Muscle of leg (tissue), 11 donors: ENCODE data around the gene SFSWAP. TPM values are rescaled to one million over a fixed set of nuclear protein-coding genes. Genes with fewer than 3 reads are reported as not detected.

Experiments
- DNase-seq: peaks from one replicate; pipeline ENCODE4 v3.0.0; 2013
- H3K27ac ChIP-seq: one replicate; pipeline ENCODE4 v1.5.1; 2013; ENCODE audit warnings: mild to moderate bottlenecking, low read length, control low read depth
- H3K27me3 ChIP-seq: one replicate; pipeline ENCODE4 v1.6.1; 2013; ENCODE audit warnings: low read length; ENCODE audit not compliant: control insufficient read depth, insufficient read depth
- H3K36me3 ChIP-seq: one replicate; pipeline ENCODE4 v1.6.1; 2013; ENCODE audit warnings: low read length; ENCODE audit not compliant: control insufficient read depth, insufficient read depth
- H3K4me1 ChIP-seq: one replicate; pipeline ENCODE4 v1.6.1; 2013; ENCODE audit warnings: low read length; ENCODE audit not compliant: control insufficient read depth, insufficient read depth
- H3K4me3 ChIP-seq: one replicate; pipeline ENCODE4 v1.5.1; 2013; ENCODE audit warnings: low read length, control low read depth
- H3K9me3 ChIP-seq: replicated peaks from 2 replicates; pipeline ENCODE4 v1.6.1; 2013; ENCODE audit warnings: low read depth, low read length; ENCODE audit not compliant: control insufficient read depth
- WGBS: methylation state at CpG from one replicate; pipeline ENCODE4 v1.1.5; 2013; ENCODE audit warnings: missing lambda C conversion rate; ENCODE audit not compliant: insufficient coverage; 5-methylcytosine and 5-hydroxymethylcytosine counted together
- polyA plus RNA-seq, 8 donors: library from polyadenylated mRNA; unstranded; fragments of 120-200 nt; gene quantifications; one replicate each; pipeline versions ENCODE4 v1.2.1 to v1.2.3, GENCODE V29; 2013; ENCODE audit warnings: inconsistent platforms in 1 of 8, low replicate concordance in 1 of 8; ENCODE audit not compliant: insufficient read length in 8 of 8, insufficient read depth in 1 of 8
- total RNA-seq: library from RNA; stranded (reverse); fragments of 120-200 nt; gene quantifications from one replicate; pipeline ENCODE4 v1.2.4, GENCODE V29; 2013

The SFSWAP gene
- total and polyA plus RNA-seq, 9 donors: 24.6 to 33.6 (median 29.9) TPM

- peaks cover 72% of the 10 kb centered on the region for H3K36me3 ChIP-seq
- WGBS: 95% methylated on average over 12 of the region's 17 CpGs
- no peak overlapping the region for H3K27ac ChIP-seq
- DNase-seq: no peak
- H3K9me3 ChIP-seq: no peaks in the 10 kb centered on the region
- no peaks in the 10 kb centered on the region for H3K4me1 ChIP-seq
- no peak overlapping the region for H3K4me3 ChIP-seq
- no peaks in the 10 kb centered on the region for H3K27me3 ChIP-seq
Observed at GRCh38 chr12:131754184-131754583, 43.3 kb downstream of the SFSWAP start.

GRCh38 chr12:131755305-131756113, 44.6 kb downstream of the SFSWAP start:
- WGBS: 87% methylated on average over 5 of the region's 16 CpGs

GRCh38 chr12:131756441-131756840, 45.6 kb downstream of the SFSWAP start:
- no peaks in the 10 kb centered on the region for H3K9me3 ChIP-seq
- H3K27ac ChIP-seq: no peak overlapping the region
- H3K4me3 ChIP-seq: no peak overlapping the region
- 98% methylated on average over 15 of the region's 18 CpGs for WGBS
- DNase-seq: no peak
- H3K27me3 ChIP-seq: no peaks in the 10 kb centered on the region
- peaks cover 58% of the 10 kb centered on the region for H3K36me3 ChIP-seq
- H3K4me1 ChIP-seq: no peaks in the 10 kb centered on the region

More at GRCh38 chr12:131755305-131756113, 44.6 kb downstream of the SFSWAP start:
- Histone ChIP-seq H3K9me3 (no peaks in the 10 kb centered on the region), H3K4me1 (no peaks in the 10 kb centered on the region), H3K36me3 (peaks cover 62% of the 10 kb centered on the region), H3K4me3 (no peak overlapping the region), H3K27ac (no peak overlapping the region), H3K27me3 (no peaks in the 10 kb centered on the region)
- no peak for DNase-seq

- Histone ChIP-seq H3K9me3 (no peaks in the 10 kb centered on the region), H3K4me3 (no peak overlapping the region), H3K27me3 (no peaks in the 10 kb centered on the region), H3K36me3 (peaks cover 62% of the 10 kb centered on the region), H3K27ac (no peak overlapping the region), H3K4me1 (no peaks in the 10 kb centered on the region)
- 92% methylated on average over 17 of the region's 17 CpGs for WGBS
- no peak for DNase-seq
Observed at GRCh38 chr12:131757111-131757510, 46.2 kb downstream of the SFSWAP start.

- DNase-seq: no peak
- Histone ChIP-seq H3K36me3 (peaks cover 62% of the 10 kb centered on the region), H3K27me3 (no peaks in the 10 kb centered on the region), H3K4me3 (no peak overlapping the region), H3K27ac (no peak overlapping the region), H3K4me1 (no peaks in the 10 kb centered on the region), H3K9me3 (no peaks in the 10 kb centered on the region)
- 92% methylated on average over 3 of the region's 11 CpGs for WGBS
Observed at GRCh38 chr12:131758016-131758739, 47.3 kb downstream of the SFSWAP start.

- H3K36me3 ChIP-seq: peaks cover 55% of the 10 kb centered on the region
- H3K27me3 ChIP-seq: no peaks in the 10 kb centered on the region
- no peaks in the 10 kb centered on the region for H3K4me1 ChIP-seq
- H3K27ac ChIP-seq: no peak overlapping the region
- H3K9me3 ChIP-seq: no peaks in the 10 kb centered on the region
- DNase-seq: no peak
- WGBS: no CpG with 5 or more reads among the region's 8 CpGs
- no peak overlapping the region for H3K4me3 ChIP-seq
Observed at GRCh38 chr12:131759176-131759575, 48.3 kb downstream of the SFSWAP start.

GRCh38 chr12:131761638-131762037, 50.7 kb downstream of the SFSWAP start:
- no peaks in the 10 kb centered on the region for H3K27me3 ChIP-seq
- DNase-seq: no peak
- no peaks in the 10 kb centered on the region for H3K9me3 ChIP-seq
- WGBS: 95% methylated on average over 2 of the region's 5 CpGs
- H3K36me3 ChIP-seq: peaks cover 59% of the 10 kb centered on the region
- no peak overlapping the region for H3K4me3 ChIP-seq
- no peak overlapping the region for H3K27ac ChIP-seq
- H3K4me1 ChIP-seq: no peaks in the 10 kb centered on the region

- Histone ChIP-seq H3K27ac (no peak overlapping the region), H3K4me3 (no peak overlapping the region), H3K36me3 (peaks cover 50% of the 10 kb centered on the region), H3K27me3 (no peaks in the 10 kb centered on the region), H3K4me1 (no peaks in the 10 kb centered on the region), H3K9me3 (no peaks in the 10 kb centered on the region)
- no peak for DNase-seq
- 89% methylated on average over 7 of the region's 9 CpGs for WGBS
Observed at GRCh38 chr12:131764738-131765137, 53.8 kb downstream of the SFSWAP start.

GRCh38 chr12:131765961-131766360, 55.1 kb downstream of the SFSWAP start:
- 93% methylated on average over 8 of the region's 10 CpGs for WGBS
- H3K9me3 ChIP-seq: no peaks in the 10 kb centered on the region
- H3K27ac ChIP-seq: no peak overlapping the region
- no peak overlapping the region for H3K4me3 ChIP-seq
- peaks cover 53% of the 10 kb centered on the region for H3K36me3 ChIP-seq
- H3K27me3 ChIP-seq: no peaks in the 10 kb centered on the region
- no peaks in the 10 kb centered on the region for H3K4me1 ChIP-seq
- DNase-seq: no peak

- WGBS: 87% methylated on average over 10 of the region's 17 CpGs
- H3K27ac ChIP-seq: no peak overlapping the region
- no peak for DNase-seq
- H3K9me3 ChIP-seq: no peaks in the 10 kb centered on the region
- H3K4me1 ChIP-seq: no peaks in the 10 kb centered on the region
- peaks cover 54% of the 10 kb centered on the region for H3K36me3 ChIP-seq
- H3K4me3 ChIP-seq: no peak overlapping the region
- H3K27me3 ChIP-seq: no peaks in the 10 kb centered on the region
Observed at GRCh38 chr12:131766382-131767107, 55.7 kb downstream of the SFSWAP start.
